22Rv1 (cell line): ENCODE measurements around the gene KLK14.

Source experiments
- CTCF ChIP-seq: fragments of 450-650 bp; IDR thresholded peaks from 2 replicates; pipeline ENCODE4 v1.5.1; 2017; ENCODE audit warnings: mild to moderate bottlenecking
- ZFX ChIP-seq: fragments of 450-650 bp; IDR thresholded peaks from 2 replicates; pipeline ENCODE4 v1.6.1; 2017; ENCODE audit warnings: antibody characterized with exemption, borderline replicate concordance

- TF ChIP-seq CTCF (no peak), ZFX (no peak)
Observed at GRCh38 chr19:51063664-51064063, 19.0 kb downstream of the KLK14 start.
